Measurements from ENCODE around the gene RAD51B. TPM values are rescaled to one million over a fixed set of nuclear protein-coding genes. Genes with fewer than 3 reads are reported as not detected.

RAD51B gene
- total RNA-seq, 1 experiment from 2014 or later: 14.2 TPM

DNA sequence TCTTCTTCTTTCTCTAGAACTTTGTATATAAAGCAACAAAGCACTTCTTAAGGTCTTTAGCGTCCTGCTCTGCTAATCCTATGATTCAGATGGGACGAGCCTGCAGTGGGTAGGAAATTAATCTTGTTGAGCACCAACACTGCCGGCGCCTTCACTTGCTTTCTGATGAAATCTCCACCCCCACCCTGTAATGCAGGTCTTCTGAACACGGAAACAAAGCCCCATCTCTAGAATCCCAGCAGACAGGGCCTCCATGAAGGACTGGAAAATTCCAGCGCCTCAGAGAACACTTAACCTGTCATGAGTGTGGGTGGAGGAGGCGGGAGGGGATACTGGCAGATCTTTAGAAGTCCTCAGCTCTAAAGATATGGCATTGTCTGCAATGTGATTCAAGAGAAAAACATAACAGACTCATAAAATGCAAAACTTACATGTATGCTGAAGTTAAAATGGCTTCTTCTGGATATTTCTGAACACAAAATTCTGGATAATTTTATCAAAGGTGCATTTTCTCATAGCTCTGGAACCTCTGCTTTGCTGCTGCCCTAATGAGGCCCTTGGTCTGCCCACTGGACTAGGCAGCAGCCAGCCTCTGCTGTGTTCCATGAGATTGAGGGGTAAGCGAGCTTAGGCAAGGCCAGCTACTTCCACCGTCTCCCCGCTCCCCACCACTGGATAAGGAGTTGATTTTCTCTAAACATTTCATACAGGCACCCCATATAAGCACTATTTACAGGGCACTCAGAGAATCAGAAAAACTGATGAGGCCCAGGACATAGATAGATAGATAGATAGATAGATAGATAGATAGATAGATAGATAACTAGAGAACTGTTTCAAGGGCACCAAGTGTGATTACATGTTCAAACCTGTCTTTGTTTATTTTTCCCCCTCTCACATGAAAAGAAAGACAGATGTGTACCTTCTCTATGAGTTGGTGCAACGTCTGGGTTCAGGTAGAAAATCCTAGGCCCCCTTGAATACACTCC is 930.2 kb downstream of the RAD51B start:
- POLR2A ChIA-PET: no interaction called here
- CTCF ChIA-PET: interaction anchor here (0.6 to 1.0 kb wide), 4 partner anchors 13 to 117 kb away, joined by 3 to 4 read pairs (median 3); no protein-coding TSS in a partner anchor
- no peak overlapping the region for H3K27ac Mint-ChIP-seq
- no peaks in the 10 kb centered on the region for H3K27me3 Mint-ChIP-seq (ENCODE audit: low read depth)
- no peak overlapping the region for H3K4me3 Mint-ChIP-seq
- ATAC-seq: no peak
- peaks cover 4% of the 10 kb centered on the region; the same call in 1 of the 2 replicates for H3K4me1 Mint-ChIP-seq
- no peaks in the 10 kb centered on the region for H3K9me3 Mint-ChIP-seq
- H3K36me3 Mint-ChIP-seq: no peaks in the 10 kb centered on the region
- no peak for TF ChIP-seq NFE2L1 (CRISPR knock-in tag; IDR thresholded peaks at IDR 0.05)
- DNase-seq (ENCODE audit: low spot score): no peak

DNA sequence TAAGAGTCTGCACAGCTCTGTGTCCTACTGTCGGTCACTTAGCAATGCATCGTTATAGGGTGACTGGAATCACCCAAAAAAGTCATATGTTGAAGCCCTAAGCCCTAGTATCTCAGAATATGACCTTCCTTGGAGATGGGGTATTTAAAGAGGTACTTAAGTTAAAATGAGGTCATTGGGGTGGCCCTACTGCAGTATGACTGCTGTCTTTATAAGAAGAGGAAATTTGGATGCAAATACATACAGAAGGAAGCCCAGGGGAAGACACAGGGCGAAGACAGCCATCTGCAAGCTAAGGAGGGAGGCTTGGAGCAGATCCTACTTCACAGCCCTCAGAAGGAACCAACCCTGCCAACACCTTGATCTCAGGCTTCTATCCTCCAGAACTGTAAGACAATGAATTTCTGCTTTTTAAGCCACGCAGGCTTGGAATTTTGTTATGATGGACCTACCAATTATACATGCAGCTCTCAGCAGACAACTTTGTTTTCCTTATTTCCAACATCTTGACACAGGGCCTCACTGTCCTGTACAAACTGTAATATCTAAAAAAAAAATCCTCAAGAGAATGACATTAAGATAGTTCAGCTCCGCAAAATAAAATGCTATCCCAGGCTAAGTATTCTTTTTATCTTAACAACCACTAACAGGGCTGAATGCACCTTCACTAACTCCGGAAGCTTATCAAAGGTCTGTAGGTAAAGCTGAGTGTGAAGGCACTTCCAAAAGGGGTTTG is 932.9 kb downstream of the RAD51B start:
- ATAC-seq (no peak), DNase-seq (ENCODE audit: low spot score) (no peak)
- Mint-ChIP-seq H3K27me3 (ENCODE audit: low read depth) (no peaks in the 10 kb centered on the region), H3K36me3 (no peaks in the 10 kb centered on the region), H3K27ac (no peak overlapping the region), H3K4me1 (no peaks in the 10 kb centered on the region), H3K9me3 (no peaks in the 10 kb centered on the region), H3K4me3 (no peak overlapping the region)
- ChIA-PET POLR2A (no interaction called here), CTCF (interaction anchor here (1.0 to 1.5 kb wide), 2 partner anchors 64 to 91 kb away, joined by 3 read pairs; no protein-coding TSS in a partner anchor)
- TF ChIP-seq, protein P1, sequence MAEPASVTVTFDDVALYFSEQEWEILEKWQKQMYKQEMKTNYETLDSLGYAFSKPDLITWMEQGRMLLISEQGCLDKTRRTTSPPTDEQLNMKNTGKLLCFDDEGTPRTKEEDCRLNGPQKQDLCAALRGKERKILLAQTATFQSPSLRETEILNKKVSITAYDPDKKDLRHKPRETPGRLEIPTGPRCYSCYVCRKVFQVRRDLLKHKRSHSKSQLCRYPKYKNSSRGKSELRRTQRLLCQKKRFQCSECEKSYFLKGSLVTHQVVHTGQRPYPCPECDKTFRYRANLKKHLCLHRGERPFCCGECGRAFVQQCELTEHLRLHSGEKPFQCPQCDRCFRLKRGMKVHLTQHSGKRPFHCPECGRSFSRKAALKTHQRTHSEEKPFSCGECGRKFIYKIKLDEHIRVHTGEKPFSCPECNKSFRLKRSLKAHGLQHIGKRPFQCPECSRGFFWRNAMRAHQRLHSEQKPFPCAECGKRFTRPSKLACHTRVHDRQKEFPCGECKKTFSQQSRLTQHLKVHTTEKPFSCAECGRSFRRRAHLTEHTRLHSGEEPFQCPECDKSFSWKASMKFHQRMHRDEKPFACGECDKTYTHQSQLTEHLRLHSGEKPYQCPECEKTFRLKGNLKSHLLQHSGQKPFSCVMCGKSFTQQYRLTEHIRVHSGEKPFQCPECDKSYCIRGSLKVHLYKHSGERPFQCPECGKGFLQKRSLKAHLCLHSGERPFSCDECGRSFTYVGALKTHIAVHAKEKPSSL (CRISPR knock-in tag; conservative IDR thresholded peaks at IDR 0.05): no peak
- TF ChIP-seq, protein P2, sequence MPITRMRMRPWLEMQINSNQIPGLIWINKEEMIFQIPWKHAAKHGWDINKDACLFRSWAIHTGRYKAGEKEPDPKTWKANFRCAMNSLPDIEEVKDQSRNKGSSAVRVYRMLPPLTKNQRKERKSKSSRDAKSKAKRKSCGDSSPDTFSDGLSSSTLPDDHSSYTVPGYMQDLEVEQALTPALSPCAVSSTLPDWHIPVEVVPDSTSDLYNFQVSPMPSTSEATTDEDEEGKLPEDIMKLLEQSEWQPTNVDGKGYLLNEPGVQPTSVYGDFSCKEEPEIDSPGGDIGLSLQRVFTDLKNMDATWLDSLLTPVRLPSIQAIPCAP (CRISPR knock-in tag; IDR thresholded peaks at IDR 0.05): no peak
- TF ChIP-seq GTF2I (CRISPR knock-in tag; conservative IDR thresholded peaks at IDR 0.05) (no peak), TEAD1 (CRISPR knock-in tag; IDR thresholded peaks at IDR 0.05) (no peak), ESRRA (CRISPR knock-in tag; IDR thresholded peaks at IDR 0.05; ENCODE audit: borderline replicate concordance) (no peak), CBFB (CRISPR knock-in tag; IDR thresholded peaks at IDR 0.05; ENCODE audit: low read depth) (no peak), KAT7 (CRISPR knock-in tag; IDR thresholded peaks at IDR 0.05; ENCODE audit: borderline replicate concordance) (no peak), GRHL2 (CRISPR knock-in tag; IDR thresholded peaks at IDR 0.05; ENCODE audit: insufficient replicate concordance, severe bottlenecking) (no peak), PRRX2 (CRISPR knock-in tag; IDR thresholded peaks at IDR 0.05) (no peak), SP1 (CRISPR knock-in tag; conservative IDR thresholded peaks at IDR 0.05) (no peak), RORB (CRISPR knock-in tag; IDR thresholded peaks at IDR 0.05) (no peak), MYBL2 (CRISPR knock-in tag; IDR thresholded peaks at IDR 0.05) (no peak)
- TF ChIP-seq, protein P3, sequence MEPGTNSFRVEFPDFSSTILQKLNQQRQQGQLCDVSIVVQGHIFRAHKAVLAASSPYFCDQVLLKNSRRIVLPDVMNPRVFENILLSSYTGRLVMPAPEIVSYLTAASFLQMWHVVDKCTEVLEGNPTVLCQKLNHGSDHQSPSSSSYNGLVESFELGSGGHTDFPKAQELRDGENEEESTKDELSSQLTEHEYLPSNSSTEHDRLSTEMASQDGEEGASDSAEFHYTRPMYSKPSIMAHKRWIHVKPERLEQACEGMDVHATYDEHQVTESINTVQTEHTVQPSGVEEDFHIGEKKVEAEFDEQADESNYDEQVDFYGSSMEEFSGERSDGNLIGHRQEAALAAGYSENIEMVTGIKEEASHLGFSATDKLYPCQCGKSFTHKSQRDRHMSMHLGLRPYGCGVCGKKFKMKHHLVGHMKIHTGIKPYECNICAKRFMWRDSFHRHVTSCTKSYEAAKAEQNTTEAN (CRISPR knock-in tag; IDR thresholded peaks at IDR 0.05): no peak
- TF ChIP-seq, protein P4, sequence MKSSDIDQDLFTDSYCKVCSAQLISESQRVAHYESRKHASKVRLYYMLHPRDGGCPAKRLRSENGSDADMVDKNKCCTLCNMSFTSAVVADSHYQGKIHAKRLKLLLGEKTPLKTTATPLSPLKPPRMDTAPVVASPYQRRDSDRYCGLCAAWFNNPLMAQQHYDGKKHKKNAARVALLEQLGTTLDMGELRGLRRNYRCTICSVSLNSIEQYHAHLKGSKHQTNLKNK (CRISPR knock-in tag; IDR thresholded peaks at IDR 0.05): no peak
- TF ChIP-seq, protein P5, sequence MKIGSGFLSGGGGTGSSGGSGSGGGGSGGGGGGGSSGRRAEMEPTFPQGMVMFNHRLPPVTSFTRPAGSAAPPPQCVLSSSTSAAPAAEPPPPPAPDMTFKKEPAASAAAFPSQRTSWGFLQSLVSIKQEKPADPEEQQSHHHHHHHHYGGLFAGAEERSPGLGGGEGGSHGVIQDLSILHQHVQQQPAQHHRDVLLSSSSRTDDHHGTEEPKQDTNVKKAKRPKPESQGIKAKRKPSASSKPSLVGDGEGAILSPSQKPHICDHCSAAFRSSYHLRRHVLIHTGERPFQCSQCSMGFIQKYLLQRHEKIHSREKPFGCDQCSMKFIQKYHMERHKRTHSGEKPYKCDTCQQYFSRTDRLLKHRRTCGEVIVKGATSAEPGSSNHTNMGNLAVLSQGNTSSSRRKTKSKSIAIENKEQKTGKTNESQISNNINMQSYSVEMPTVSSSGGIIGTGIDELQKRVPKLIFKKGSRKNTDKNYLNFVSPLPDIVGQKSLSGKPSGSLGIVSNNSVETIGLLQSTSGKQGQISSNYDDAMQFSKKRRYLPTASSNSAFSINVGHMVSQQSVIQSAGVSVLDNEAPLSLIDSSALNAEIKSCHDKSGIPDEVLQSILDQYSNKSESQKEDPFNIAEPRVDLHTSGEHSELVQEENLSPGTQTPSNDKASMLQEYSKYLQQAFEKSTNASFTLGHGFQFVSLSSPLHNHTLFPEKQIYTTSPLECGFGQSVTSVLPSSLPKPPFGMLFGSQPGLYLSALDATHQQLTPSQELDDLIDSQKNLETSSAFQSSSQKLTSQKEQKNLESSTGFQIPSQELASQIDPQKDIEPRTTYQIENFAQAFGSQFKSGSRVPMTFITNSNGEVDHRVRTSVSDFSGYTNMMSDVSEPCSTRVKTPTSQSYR (CRISPR knock-in tag; IDR thresholded peaks at IDR 0.05): no peak
